Prostate gland (tissue), 2 donors: ENCODE measurements around the gene ZDHHC11.
"Not testable (repeated sequence)": the region's sequence is repeated elsewhere in the genome, so short reads cannot be mapped to it uniquely, and the experiment has no call there.

ENCODE experiments used
- CTCF ChIP-seq, 4 experiments: fragments of 200-600 bp in 2 of 4; fragments of 450-650 bp in 2 of 4; sonication (generic) in 2 of 4; IDR thresholded peaks; 1 replicate in 3 of 4; 2 replicates in 1 of 4; pipeline ENCODE4 v1.5.1; 2016 to 2019; ENCODE audit warnings: antibody characterized with exemption in 4 of 4, mild to moderate bottlenecking in 2 of 4, moderate library complexity in 2 of 4
- POLR2A ChIP-seq: fragments of 450-650 bp; IDR thresholded peaks from one replicate; pipeline ENCODE4 v1.6.1; 2016; ENCODE audit warnings: antibody characterized with exemption, mild to moderate bottlenecking

GRCh38 chr5:770585-770984 lies 80.2 kb downstream of the ZDHHC11 start:
- not testable (repeated sequence) for TF ChIP-seq POLR2A; CTCF (IDR thresholded peaks at IDR 0.05)
